Cortex of kidney (tissue), 1 donor: Measurements from ENCODE around the gene GIT1.

Source experiments
- DNase-seq: peaks from one replicate; lab custom pipeline; 2025; lab: John Stamatoyannopoulos, UW

GIT1 gene

GRCh38 chr17:29589524-29590410 lies at the start of gene GIT1:
TSS of gene GIT1 (minus strand) at chr17:29589648. CDS start at chr17:29589378, 270 bp downstream.
- no peak for DNase-seq

- no peak for DNase-seq
Observed at GRCh38 chr17:29633886-29634285, 44.4 kb upstream of the GIT1 start.

- no peak for DNase-seq
Observed at GRCh38 chr17:29630630-29631193, 41.3 kb upstream of the GIT1 start.

GRCh38 chr17:29629839-29630238 lies 40.4 kb upstream of the GIT1 start:
- no peak for DNase-seq

GRCh38 chr17:29628644-29629043 lies 39.2 kb upstream of the GIT1 start:
- DNase-seq, result no peak

- no peak for DNase-seq
Observed at GRCh38 chr17:29627951-29628350, 38.5 kb upstream of the GIT1 start.

- no peak for DNase-seq
Observed at GRCh38 chr17:29625037-29625750, 35.7 kb upstream of the GIT1 start.

- no peak for DNase-seq
Observed at GRCh38 chr17:29624586-29624985, 35.1 kb upstream of the GIT1 start.

- DNase-seq, result no peak
Observed at GRCh38 chr17:29623283-29623647, 33.8 kb upstream of the GIT1 start.

GRCh38 chr17:29622337-29623282 lies 33.2 kb upstream of the GIT1 start, which contains the start of gene CORO6:
TSS of gene CORO6 (minus strand) at chr17:29622912. CDS start at chr17:29621421, 1,491 bp downstream.
- no peak for DNase-seq

GRCh38 chr17:29621751-29622194 lies 32.3 kb upstream of the GIT1 start:
- DNase-seq, result no peak

- no peak for DNase-seq
Observed at GRCh38 chr17:29620779-29621500, 31.5 kb upstream of the GIT1 start.

- no peak for DNase-seq
Observed at GRCh38 chr17:29620271-29620670, 30.8 kb upstream of the GIT1 start.

GRCh38 chr17:29619251-29619650 lies 29.8 kb upstream of the GIT1 start:
- DNase-seq, result no peak

GRCh38 chr17:29618272-29619065 lies 29.0 kb upstream of the GIT1 start:
- DNase-seq, result no peak

- no peak for DNase-seq
Observed at GRCh38 chr17:29617481-29618271, 28.2 kb upstream of the GIT1 start.

- DNase-seq, result no peak
Observed at GRCh38 chr17:29617125-29617480, 27.7 kb upstream of the GIT1 start.

GRCh38 chr17:29616300-29617048 lies 27.0 kb upstream of the GIT1 start:
- DNase-seq, result no peak
